HepG2 (cell line): ENCODE measurements around the gene TLR4. TPM values are rescaled to one million over a fixed set of nuclear protein-coding genes. Genes with fewer than 3 reads are reported as not detected.

Source experiments
- ATAC-seq: fragments of 200-7000 bp; cut with Tn5 transposase; 3 replicates; pipeline ENCODE4 v1.9.1; 2020; ENCODE audit warnings: mild to moderate bottlenecking, moderate library complexity
- BruUV-seq: library from RNA; stranded (reverse); fragments of 400-500 nt; replicated peaks from 2 replicates; lab custom pipeline; 2021; lab: Mats Ljungman, UMichigan
- CTCF ChIA-PET: fragments of 300-600 bp; formaldehyde crosslinking; extraction: SDS; loops from one replicate; lab custom pipeline; 2021; ENCODE audit warnings: low total read pairs, inconsistent platforms, low intra/inter-chr PET ratio; lab: Yijun Ruan, JAX
- POLR2A ChIA-PET: fragments of 350-600 bp; sonication (Branson Sonifier 250); formaldehyde crosslinking; loops from one replicate; lab custom pipeline; 2020; ENCODE audit warnings: antibody characterized with exemption, inconsistent platforms; lab: Yijun Ruan, JAX
- DNase-seq: peaks from one replicate; pipeline ENCODE4 v3.0.0-alpha.2; 2015; ENCODE audit warnings: low spot score
- FAIRE-seq: peaks from 3 replicates; lab custom pipeline; 2011; peaks lifted over from hg19 to GRCh38; lab: Jason Lieb, UNC
- H2AFZ ChIP-seq: one replicate; pipeline ENCODE4 v1.6.1; 2011; ENCODE audit warnings: low read length, inconsistent platforms
- H3K27ac ChIP-seq: fragments of 300-600 bp; 3 replicates; pipeline ENCODE4 v1.8.0; 2011; ENCODE audit warnings: mixed run types, mild to moderate bottlenecking, mixed read lengths, low read length, inconsistent platforms; ENCODE audit not compliant: insufficient read depth; ENCODE audit errors: extremely low read length
- H3K27me3 ChIP-seq, 2 experiments: fragments of 200-600 bp in 1 of 2; 2 replicates in 1 of 2; 3 replicates in 1 of 2; pipeline versions ENCODE4 v1.6.0 to v1.8.0; 2011; ENCODE audit warnings: low read length in 2 of 2, mild to moderate bottlenecking in 2 of 2, moderate library complexity in 2 of 2, inconsistent platforms in 1 of 2; ENCODE audit not compliant: insufficient read depth in 2 of 2, control insufficient read depth in 1 of 2
- H3K36me3 ChIP-seq, 2 experiments: fragments of 200-600 bp in 1 of 2; replicated peaks in 1 of 2; 2 replicates in 1 of 2; 3 replicates in 1 of 2; pipeline versions ENCODE4 v1.5.1 to v1.8.0; 2011; ENCODE audit warnings: low read length in 2 of 2, inconsistent platforms in 1 of 2; ENCODE audit not compliant: insufficient read depth in 2 of 2, control insufficient read depth in 1 of 2
- H3K4me1 ChIP-seq: 2 replicates; pipeline ENCODE4 v1.5.1; 2012; ENCODE audit warnings: low read length, inconsistent platforms; ENCODE audit not compliant: insufficient read depth
- H3K4me2 ChIP-seq: 2 replicates; pipeline ENCODE4 v1.6.0; 2011; ENCODE audit warnings: low read depth, low read length, inconsistent platforms
- H3K4me3 ChIP-seq, 3 experiments: fragments of 200-600 bp in 1 of 3; sonication (generic), shearing (Covaris generic) in 1 of 3; replicated peaks in 1 of 3; 2 replicates each; pipeline ENCODE4 v1.5.1; 2011 to 2016; ENCODE audit warnings: low read length in 3 of 3, inconsistent platforms in 2 of 3, low read depth in 2 of 3, mild to moderate bottlenecking in 2 of 3, control low read depth in 1 of 3, mixed read lengths in 1 of 3; ENCODE audit not compliant: insufficient read depth in 1 of 3
- H3K79me2 ChIP-seq: one replicate; pipeline ENCODE4 v1.6.1; 2011; ENCODE audit warnings: low read length, inconsistent platforms; ENCODE audit not compliant: insufficient read depth
- H3K9ac ChIP-seq: 2 replicates; pipeline ENCODE4 v1.6.0; 2011; ENCODE audit warnings: mild to moderate bottlenecking, low read depth, low read length, inconsistent platforms; ENCODE audit not compliant: insufficient read depth
- H3K9me3 ChIP-seq: 2 replicates; pipeline ENCODE4 v1.5.1; 2012; ENCODE audit warnings: mild to moderate bottlenecking, low read length
- H4K20me1 ChIP-seq: 2 replicates; pipeline ENCODE4 v1.6.0; 2011; ENCODE audit warnings: inconsistent platforms, mild to moderate bottlenecking, low read length, moderate library complexity; ENCODE audit not compliant: insufficient read depth
- ATAD3A ChIP-seq: sonication (generic); formaldehyde crosslinking; IDR thresholded peaks from 2 replicates; pipeline ENCODE4 v1.4.0; 2020; ENCODE audit warnings: missing genetic modification reagents
- GZF1 ChIP-seq: sonication (generic); formaldehyde crosslinking; IDR thresholded peaks from 2 replicates; pipeline ENCODE4 v1.5.1; 2020; ENCODE audit warnings: mild to moderate bottlenecking, missing genetic modification reagents
- ISL2 ChIP-seq: sonication (generic); formaldehyde crosslinking; IDR thresholded peaks from 2 replicates; pipeline ENCODE4 v1.5.0; 2020; ENCODE audit warnings: missing genetic modification reagents
- SPEN ChIP-seq: sonication (generic); formaldehyde crosslinking; IDR thresholded peaks from 2 replicates; pipeline ENCODE4 v1.5.1; 2020; ENCODE audit warnings: low read depth, mild to moderate bottlenecking, missing genetic modification reagents
- TCF7L2 ChIP-seq: IDR thresholded peaks from 2 replicates; pipeline ENCODE4 v1.6.1; 2011; ENCODE audit warnings: mild to moderate bottlenecking, low read depth, low read length, moderate library complexity
- ZSCAN25 ChIP-seq: sonication (generic); formaldehyde crosslinking; IDR thresholded peaks from 2 replicates; pipeline ENCODE4 v1.8.0; 2022; ENCODE audit warnings: mild to moderate bottlenecking, missing genetic modification reagents
- ZSCAN29 ChIP-seq: sonication (generic); formaldehyde crosslinking; conservative IDR thresholded peaks from 2 replicates; pipeline ENCODE4 v1.4.0; 2020; ENCODE audit warnings: mild to moderate bottlenecking, missing genetic modification reagents
- WGBS: methylation state at CpG from one replicate; pipeline ENCODE4 v1.1.6; 2017; ENCODE audit warnings: low lambda C conversion rate; 5-methylcytosine and 5-hydroxymethylcytosine counted together
- in situ Hi-C: cut with HindIII; loops from 2 replicates; pipeline ENCODE4 v1.10.0; 2017; ENCODE audit warnings: low pct_unique_long_range_greater_than_20kb; ENCODE audit not compliant: extremely low pct_ligation_motif_present
- intact Hi-C: fragments of 100-400 bp; cut with micrococcal nuclease; formaldehyde crosslinking; loops from one replicate; pipeline ENCODE4 v1.10.0; 2022; ENCODE audit not compliant: unreplicated experiment
- polyA plus RNA-seq, 8 experiments: library from polyadenylated mRNA; depleted of rRNA in 3 of 8; stranded (reverse) in 7 of 8; unstranded in 1 of 8; fragments of >200 nt; fragmentation: Illumina TruSeq in 4 of 8; extraction: Trizol in 4 of 8; gene quantifications; 2 replicates each; pipeline versions ENCODE4 v1.2.1 to v1.2.3, GENCODE V29; 2011 to 2016; ENCODE audit warnings: low read depth in 4 of 8, missing spikeins in 1 of 8, mixed read lengths in 1 of 8; ENCODE audit not compliant: insufficient read depth in 1 of 8
- total RNA-seq, 5 experiments: library from RNA; depleted of rRNA; stranded (reverse); fragments of >200 nt; fragmentation: Illumina TruSeq; extraction: Trizol; gene quantifications; 2 replicates each; pipeline ENCODE4 v1.2.3, GENCODE V29; 2016; ENCODE audit warnings: low read depth in 1 of 5
- TF ChIP-seq, protein P1 (sequence below): sonication (generic); formaldehyde crosslinking; IDR thresholded peaks from 2 replicates; pipeline ENCODE4 v1.5.0; 2020; ENCODE audit warnings: mild to moderate bottlenecking, missing genetic modification reagents
- TF ChIP-seq, protein P2 (sequence below): sonication (generic); formaldehyde crosslinking; IDR thresholded peaks from 2 replicates; pipeline ENCODE4 v1.4.0; 2020; ENCODE audit warnings: missing genetic modification reagents, low read depth, mild to moderate bottlenecking, borderline replicate concordance
- TF ChIP-seq, protein P3 (sequence below): sonication (generic); formaldehyde crosslinking; IDR thresholded peaks from 2 replicates; pipeline ENCODE4 v1.8.0; 2022; ENCODE audit warnings: mild to moderate bottlenecking, missing genetic modification reagents; ENCODE audit not compliant: insufficient replicate concordance

Gene TLR4
- total and polyA plus RNA-seq, 2 of the 13 experiments (the other 11 are each of a cell fraction or from before 2014, with no cell fraction given): 0.07 to 0.22 TPM

DNA sequence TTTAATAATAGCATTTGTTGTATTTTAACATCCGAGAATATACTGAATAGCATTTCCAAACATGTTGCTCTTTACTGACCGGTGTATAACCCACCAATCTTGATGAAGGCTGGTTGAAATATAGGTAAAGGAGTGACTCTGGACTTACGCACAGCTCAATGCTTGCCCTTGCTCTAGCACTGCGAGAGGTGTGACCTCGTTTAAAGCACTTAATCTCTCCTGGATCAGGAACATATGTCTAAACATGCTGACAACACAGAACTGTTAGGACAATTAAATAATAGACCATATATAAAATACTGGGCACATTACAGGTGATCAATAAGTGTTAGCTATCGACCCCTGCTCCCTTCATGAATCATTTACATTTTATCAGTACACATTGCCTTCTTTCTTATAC is 28.3 kb downstream of the TLR4 start:
- ATAC-seq: no peak
- Histone ChIP-seq H3K27ac (no peak overlapping the region), H3K4me2 (no peak overlapping the region), H2AFZ (no peak overlapping the region), H3K9ac (no peak overlapping the region), H3K4me1 (no peaks in the 10 kb centered on the region), H3K4me3 (no peak overlapping the region), H4K20me1 (no peaks in the 10 kb centered on the region), H3K9me3 (no peaks in the 10 kb centered on the region), H3K79me2 (no peaks in the 10 kb centered on the region), H3K36me3 (no peaks in the 10 kb centered on the region), H3K27me3 (no peaks in the 10 kb centered on the region)
- intact Hi-C loops: no loop called here
- no peak for FAIRE-seq
- BruUV-seq: no TSS peak
- in situ Hi-C loops: no loop called here
- ChIA-PET POLR2A (no interaction called here), CTCF (no interaction called here)
- WGBS: 38% methylated on average over 6 of the region's 6 CpGs
- no peak for TF ChIP-seq ISL2 (CRISPR knock-in tag)
- no peak for TF ChIP-seq ATAD3A
- TF ChIP-seq ZSCAN29: no peak
- TF ChIP-seq, protein P1, sequence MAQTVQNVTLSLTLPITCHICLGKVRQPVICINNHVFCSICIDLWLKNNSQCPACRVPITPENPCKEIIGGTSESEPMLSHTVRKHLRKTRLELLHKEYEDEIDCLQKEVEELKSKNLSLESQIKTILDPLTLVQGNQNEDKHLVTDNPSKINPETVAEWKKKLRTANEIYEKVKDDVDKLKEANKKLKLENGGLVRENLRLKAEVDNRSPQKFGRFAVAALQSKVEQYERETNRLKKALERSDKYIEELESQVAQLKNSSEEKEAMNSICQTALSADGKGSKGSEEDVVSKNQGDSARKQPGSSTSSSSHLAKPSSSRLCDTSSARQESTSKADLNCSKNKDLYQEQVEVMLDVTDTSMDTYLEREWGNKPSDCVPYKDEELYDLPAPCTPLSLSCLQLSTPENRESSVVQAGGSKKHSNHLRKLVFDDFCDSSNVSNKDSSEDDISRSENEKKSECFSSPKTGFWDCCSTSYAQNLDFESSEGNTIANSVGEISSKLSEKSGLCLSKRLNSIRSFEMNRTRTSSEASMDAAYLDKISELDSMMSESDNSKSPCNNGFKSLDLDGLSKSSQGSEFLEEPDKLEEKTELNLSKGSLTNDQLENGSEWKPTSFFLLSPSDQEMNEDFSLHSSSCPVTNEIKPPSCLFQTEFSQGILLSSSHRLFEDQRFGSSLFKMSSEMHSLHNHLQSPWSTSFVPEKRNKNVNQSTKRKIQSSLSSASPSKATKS (CRISPR knock-in tag): no peak
- TF ChIP-seq ZSCAN25 (CRISPR knock-in tag): no peak
- TF ChIP-seq, protein P2, sequence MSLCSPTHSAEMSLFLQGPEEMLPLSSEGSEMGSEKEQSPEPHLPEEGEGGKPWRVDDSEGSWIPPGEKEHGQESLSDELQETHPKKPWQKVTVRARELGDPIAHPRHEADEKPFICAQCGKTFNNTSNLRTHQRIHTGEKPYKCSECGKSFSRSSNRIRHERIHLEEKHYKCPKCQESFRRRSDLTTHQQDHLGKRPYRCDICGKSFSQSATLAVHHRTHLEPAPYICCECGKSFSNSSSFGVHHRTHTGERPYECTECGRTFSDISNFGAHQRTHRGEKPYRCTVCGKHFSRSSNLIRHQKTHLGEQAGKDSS (CRISPR knock-in tag): no peak
- TF ChIP-seq TCF7L2: no peak
- TF ChIP-seq GZF1 (CRISPR knock-in tag): no peak
- TF ChIP-seq, protein P3, sequence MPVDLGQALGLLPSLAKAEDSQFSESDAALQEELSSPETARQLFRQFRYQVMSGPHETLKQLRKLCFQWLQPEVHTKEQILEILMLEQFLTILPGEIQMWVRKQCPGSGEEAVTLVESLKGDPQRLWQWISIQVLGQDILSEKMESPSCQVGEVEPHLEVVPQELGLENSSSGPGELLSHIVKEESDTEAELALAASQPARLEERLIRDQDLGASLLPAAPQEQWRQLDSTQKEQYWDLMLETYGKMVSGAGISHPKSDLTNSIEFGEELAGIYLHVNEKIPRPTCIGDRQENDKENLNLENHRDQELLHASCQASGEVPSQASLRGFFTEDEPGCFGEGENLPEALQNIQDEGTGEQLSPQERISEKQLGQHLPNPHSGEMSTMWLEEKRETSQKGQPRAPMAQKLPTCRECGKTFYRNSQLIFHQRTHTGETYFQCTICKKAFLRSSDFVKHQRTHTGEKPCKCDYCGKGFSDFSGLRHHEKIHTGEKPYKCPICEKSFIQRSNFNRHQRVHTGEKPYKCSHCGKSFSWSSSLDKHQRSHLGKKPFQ (CRISPR knock-in tag): no peak
- TF ChIP-seq SPEN (CRISPR knock-in tag): no peak
- no peak for DNase-seq
